Left cardiac atrium (tissue), 4 donors: ENCODE data around the gene CEACAM21. TPM values are rescaled to one million over a fixed set of nuclear protein-coding genes. Genes with fewer than 3 reads are reported as not detected.
"Not testable (repeated sequence)": the region's sequence is repeated elsewhere in the genome, so short reads cannot be mapped to it uniquely, and the experiment has no call there.

Experiments
- ATAC-seq, 2 donors: fragments of 200-7000 bp; cut with Tn5 transposase; one replicate each; pipeline ENCODE4 v1.9.1; 2020; ENCODE audit warnings: mild to moderate bottlenecking in 2 of 2, moderate library complexity in 2 of 2
- DNase-seq: peaks from one replicate; pipeline ENCODE4 v3.0.0-alpha.2; 2020
- intact Hi-C, 2 donors: fragments of 100-400 bp; cut with DNase I; formaldehyde crosslinking; loops; one replicate each; pipeline versions ENCODE4 v1.14.1 to v1.15.1; 2022 to 2023
- total RNA-seq, 2 donors: library from RNA; stranded (reverse); fragmentation: NEBNext Ultra II Directional; extraction: Animal tissue kit (Norgen Biotek cat#: 25700); gene quantifications; one replicate each; pipeline ENCODE4 v1.2.1, GENCODE V29; 2021
- donor health status: DM: no; HTN: yes; CAD: no.
- donor health status: DM: no; HTN: yes; CAD: no; lungs with severe emphysema.
- donor health status: DM: yes; HTN: yes; CAD: no.
- donor health status: Dilated cardiomyopathy.

Gene CEACAM21
- total RNA-seq, 2 donors from 2014 or later, result 0.89 to 1.2 TPM

DNA sequence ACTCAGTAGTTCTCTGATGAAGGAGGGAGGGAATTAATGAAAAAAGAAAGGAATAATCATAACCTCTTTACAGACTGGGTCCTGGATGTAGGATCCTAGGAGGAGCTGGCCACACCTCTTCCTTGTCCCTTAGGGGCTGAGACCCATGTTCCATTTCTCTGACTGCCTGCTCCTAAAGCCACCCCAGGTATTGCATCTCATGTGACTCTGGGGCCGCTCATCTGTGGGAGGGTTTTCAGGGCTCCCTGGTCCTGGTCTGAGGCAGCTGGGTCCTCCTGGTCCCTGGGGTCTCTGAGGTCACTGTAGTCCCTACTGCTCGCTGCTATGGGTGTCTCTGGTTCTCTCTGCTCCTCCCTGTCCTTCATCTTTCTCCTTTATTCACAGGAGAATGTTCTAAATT is 2.9 kb downstream of the CEACAM21 start:
- DNase-seq (no peak), ATAC-seq (no peak)
- intact Hi-C loops, result no loop called here

DNA sequence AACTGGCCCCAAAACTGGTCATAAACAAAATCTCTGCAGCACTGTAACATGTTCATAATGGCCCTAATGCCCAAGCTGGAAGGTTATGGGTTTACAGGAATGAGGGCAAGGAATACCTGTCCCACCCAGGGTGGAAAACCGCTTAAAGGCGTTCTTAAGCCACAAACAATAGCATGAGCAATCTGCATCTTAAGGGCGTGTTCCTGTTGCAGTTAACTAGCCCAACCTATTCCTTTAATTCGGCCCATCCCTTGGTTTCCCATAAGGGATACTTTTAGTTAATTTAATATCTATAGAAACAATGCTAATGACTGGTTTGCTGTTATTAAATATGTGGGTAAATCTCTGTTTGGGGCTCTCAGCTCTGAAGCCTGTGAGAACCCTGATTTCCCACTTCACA is 5.1 kb downstream of the CEACAM21 start:
- intact Hi-C loops, ATAC-seq, DNase-seq: not testable (repeated sequence)

DNA sequence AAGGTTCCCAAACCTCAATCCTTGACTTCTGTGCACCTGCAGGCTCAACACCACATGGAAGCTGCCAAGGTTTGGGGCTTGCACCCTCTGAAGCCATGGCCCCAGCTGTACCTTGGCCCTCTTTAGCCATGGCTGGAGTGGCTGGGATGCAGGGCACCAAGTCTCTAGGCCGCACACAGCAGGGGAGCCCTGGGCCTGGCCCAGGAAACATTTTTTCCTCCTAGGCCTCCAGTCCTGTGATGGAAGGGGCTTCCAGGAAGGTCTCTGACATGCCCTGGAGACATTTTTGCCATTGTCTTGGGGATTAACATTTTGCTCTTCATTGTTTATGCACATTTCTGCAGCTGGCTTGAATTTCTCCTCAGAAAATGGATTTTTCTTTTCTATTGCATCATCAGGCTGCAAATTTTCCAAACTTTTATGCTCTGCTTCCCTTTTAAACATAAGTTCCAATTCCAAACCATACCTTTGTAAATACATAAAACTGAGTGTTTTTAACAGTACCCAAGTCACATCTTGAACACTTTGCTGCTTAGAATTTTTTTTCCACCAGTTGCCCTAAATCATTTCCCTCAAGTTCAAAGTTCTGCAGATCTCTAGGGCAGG is 6.7 kb downstream of the CEACAM21 start:
- ATAC-seq, DNase-seq, intact Hi-C loops: not testable (repeated sequence)

DNA sequence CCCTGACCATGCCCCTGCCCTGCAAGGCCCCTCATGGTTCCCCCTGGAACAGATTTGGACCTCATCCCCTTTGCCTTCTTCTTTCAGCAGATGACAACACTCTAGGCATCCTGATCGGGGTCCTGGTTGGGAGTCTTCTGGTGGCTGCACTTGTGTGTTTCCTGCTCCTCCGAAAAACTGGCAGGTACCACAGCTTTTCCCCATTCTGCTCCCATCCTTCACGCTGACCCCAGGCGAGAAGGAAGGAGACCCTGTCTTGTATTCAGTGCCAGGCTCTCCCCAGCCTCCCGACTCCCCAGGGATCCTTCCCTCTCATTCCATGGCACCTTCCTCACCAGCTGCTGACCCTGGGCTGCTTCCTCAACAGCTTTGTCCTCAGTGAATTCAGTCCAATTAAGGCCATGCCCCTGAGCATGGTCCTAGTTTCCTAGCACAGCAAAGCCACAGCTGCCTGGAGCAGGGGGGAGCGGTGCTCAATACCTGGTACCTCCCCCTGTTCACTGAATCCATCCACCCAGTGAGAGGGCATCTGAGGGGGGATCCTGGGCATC is 8.4 kb downstream of the CEACAM21 start:
- intact Hi-C loops, result no loop called here
- DNase-seq (no peak), ATAC-seq (no peak)

DNA sequence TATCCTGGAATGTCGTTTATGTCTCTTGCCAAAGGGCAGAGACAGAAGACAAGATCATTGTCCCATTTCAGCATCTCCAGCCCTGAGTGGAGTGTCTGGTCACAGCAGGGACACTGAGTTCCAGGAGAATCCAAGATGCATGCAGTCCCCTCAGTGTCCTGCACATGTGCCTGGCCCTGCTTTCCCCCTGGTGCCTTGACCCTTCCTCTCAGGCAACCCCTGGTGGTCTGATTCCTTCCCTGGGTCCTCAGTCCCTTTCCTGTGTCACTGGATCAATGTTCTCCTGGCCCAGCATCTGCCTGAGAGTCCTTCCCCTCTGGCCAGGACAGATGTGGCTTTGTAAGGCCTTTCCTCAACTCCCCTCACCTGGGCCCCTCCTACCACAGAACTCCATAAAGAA is 9.0 kb downstream of the CEACAM21 start:
- DNase-seq (no peak), ATAC-seq (no peak)
- intact Hi-C loops, result no loop called here

DNA sequence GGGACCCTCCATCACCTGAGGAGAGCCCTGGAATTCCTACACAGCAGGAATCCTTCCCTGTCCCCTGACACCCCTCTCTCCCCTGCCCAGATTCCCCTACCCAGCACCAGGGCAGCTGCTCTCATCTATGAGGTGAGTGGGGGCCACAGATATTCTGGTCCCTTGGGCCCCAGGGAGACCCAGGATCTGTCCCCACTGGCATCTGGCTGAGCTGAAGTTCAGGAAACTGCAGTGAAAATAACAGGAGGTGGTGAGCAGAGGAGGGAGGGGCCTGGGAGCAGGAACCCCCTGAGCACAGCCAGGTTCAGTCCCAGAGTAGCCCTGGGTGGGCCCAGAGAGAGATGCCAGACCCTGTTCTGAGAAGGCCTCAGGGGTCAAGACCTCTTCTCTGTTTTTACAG is 10.1 kb downstream of the CEACAM21 start:
- DNase-seq, result no peak
- no peak for ATAC-seq
- intact Hi-C loops, result no loop called here

DNA sequence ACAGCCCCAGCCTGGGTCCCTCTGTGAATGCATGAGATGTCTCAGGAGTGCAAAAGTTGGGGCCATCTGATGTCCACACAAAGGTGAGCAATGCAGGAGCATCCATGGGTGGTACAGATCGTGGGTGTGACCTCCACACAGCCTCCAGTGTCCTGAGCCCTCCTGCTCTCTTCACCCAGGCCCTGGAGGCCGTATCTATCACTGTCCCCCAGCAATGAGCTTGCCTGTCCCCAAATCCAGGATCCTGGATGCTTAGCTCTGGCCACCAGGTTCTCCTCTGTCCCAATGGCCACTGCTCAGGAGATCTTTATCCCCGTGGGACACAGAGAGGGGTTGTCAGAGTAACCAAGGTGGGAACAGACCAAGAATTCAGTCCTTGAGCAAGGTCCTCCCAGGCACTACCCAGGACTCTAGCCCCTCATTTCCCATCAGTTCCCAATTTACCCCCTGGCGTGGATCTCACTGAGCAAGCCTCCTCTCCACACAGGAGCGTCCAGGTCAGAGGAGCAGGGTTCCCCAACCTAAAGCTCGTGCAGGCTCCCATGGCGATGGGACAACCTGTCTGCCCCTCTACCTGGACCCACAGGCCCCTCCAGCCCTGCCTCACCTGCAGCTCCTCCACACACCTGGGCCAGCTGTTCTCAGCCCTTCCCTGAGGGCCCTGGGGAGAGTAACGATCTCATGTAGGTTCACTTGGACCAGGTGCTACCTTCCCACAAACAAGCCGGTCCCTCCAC is 11.3 kb downstream of the CEACAM21 start:
- ATAC-seq (no peak), DNase-seq (no peak)
- intact Hi-C loops, result no loop called here

DNA sequence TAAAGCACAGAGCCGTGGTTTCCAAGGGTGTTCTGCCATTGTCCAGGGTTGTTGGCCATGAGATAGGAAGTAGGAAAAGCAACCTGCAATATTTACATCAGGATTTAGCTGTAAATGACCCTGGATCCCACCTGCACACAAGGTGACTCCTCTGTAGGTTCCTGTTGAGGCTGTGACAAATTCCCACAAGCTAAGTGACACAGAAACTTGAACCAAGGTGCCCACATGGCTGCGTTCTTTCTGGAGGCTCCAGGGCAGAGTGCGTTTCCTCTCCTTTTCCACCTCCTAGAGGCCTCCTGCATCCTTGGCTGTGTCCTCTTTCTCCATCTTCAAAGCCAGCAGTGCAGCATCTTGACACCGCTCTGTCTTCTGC is 11.9 kb downstream of the CEACAM21 start:
- ATAC-seq (no peak), DNase-seq (no peak)
- intact Hi-C loops, result no loop called here

DNA sequence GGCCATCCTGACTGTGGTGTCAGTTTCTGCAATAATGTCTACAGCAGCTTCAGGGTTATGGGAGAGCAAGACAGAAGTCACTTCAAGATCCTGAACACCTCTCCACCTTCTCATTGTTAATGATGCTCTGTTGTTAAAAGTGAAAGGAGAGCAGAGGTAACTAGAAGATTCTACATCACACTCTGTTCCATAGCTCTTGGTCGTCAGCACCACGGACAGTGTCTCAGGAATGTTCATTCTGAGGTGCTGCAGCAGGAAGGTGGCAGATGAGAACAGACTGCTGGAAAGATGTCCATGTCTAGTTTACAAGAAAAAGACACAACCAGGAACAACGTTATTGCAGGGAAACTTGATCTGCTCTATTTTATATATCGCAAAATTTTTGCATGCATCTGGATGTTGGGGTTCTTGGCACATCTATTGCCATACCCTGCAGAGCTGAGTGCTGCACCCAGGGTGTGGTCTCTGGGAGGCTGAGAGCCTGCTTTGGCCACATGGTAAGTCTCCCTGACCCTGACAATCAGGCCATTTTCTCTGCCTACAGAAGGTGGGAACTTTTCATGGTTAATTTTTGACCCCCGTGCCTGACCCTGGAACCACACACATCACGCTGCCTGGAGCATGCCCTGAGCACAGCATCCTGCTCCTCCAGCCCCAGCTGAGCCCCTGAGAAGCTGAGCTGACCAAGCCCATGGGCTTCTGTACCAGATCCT is 12.7 kb downstream of the CEACAM21 start:
- ATAC-seq (peak; percentile 29 to 50), DNase-seq (no peak)
- intact Hi-C loops, result no loop called here

DNA sequence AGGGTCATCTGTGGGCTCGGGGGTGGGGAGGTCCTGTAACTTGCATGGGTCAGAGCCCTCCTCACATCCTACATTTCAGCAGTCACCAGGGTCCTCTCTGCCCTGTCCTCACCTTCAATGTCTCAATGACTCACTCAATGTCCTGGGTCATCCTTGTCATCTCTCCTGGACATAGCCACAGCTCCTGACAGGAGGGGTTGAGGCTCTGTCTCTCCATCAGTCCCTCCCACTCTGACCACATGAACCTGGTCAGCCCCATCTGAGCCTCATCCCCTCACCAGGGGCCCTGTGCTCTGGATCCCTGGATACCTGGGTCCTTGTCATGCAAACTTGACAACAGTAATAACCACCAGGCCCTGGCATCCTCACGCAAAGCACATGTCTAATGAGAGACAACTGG is 13.4 kb downstream of the CEACAM21 start:
- DNase-seq, result no peak

DNA sequence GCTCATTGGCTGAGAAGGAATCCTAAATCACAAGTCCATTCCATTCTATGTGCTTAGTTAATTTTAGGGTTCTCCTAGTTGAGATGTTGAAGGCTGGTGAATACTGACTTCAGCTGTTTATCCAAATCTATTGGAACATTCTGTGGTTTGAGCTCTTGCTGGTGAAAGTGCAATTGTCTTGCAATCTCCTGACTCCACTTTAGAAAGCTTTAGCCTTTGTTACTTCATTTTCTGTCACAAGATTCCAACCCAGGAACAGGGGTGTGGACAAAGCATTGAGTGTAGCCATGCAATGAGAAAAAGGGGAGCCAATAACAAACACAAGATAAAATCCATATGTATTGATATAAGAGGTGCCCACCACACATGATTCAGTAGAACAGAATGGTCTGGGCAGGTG is 15.0 kb downstream of the CEACAM21 start:
- intact Hi-C loops, result no loop called here
- no peak for DNase-seq
- no peak for ATAC-seq

More for the DNA sequence above, 13.4 kb downstream of the CEACAM21 start:
- no peak for ATAC-seq
- intact Hi-C loops, result no loop called here

DNA sequence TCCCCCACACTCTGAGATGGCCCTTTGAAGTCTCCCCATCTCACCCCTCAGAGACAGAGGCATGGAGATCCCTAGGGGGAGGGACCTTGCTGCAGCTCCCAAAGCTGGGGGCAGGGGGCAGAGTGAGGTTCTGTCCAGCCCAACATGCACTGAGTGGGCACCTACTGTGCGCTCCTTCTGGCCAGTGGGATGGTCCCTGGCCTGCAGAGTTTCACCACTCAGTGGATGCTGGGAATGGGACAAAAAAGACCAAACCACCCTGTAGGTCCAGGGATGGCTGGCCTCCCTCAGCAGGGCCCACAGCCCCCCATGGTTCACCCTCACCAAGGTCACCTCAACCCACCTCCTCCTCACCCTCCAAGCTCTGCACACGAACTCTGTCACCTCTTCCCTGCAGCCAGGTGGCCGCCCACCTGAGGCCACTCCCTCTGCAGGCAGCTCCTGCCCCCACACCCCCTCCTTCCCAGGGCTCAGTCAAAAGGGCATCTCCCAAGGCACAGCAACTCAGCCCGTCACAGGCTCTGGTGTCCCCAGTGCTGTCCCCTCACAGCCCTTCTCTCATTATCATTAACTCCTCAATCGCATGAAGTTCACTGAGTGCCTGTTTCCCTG is 16.1 kb downstream of the CEACAM21 start:
- ATAC-seq, result no peak
- intact Hi-C loops, result no loop called here
- no peak for DNase-seq

DNA sequence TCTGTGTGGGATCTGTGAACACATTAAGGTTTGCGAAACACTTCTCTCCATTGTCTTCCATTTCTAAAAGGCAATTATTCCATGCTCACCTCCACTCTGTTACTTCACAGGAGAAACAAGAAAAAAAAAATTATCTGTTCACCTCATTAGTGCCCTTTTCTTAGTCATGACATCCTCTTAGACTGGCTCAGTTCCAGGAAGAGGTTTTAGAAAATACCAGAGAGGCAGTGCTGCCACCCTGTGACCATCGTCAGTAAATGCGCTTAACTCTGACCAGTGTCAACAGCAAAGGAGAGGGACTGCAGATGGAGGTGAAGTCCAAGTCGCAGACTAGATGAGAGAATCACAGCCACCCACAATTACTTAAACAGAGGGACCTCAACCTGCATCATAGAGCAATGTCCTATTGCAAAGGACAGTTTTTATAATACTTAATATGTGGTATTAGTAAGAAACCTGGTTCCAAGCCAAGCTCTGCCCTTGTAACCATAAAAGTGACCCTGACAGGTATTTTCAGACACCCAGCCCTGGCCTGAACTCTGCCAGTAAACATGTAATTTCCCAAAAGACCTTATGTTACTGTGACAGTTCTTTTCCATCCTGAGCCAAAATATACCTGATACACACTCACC is 19.4 kb downstream of the CEACAM21 start:
- ATAC-seq (peak; percentile 57 to 63), DNase-seq (peak; percentile 53)
- intact Hi-C loops, result no loop called here

DNA sequence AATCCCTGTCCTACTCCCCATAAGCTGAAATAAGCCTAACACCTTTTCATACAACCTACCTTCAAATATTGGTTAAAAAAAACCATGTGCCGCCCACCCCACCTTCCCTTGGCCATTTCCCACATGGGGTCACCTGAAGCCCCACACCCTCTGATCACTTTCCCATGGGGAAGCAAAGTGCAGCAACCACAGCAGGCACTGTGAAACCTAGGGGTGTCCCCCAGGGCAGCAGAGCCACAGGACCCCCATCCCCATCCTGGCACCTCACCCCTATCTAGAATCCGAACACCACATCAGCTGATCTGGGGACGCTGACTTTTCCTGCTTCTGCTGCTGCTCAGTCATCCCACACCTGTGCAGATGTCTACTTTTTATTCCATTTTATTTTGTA is 19.9 kb downstream of the CEACAM21 start:
- intact Hi-C loops, result no loop called here
- ATAC-seq (no peak), DNase-seq (no peak)

DNA sequence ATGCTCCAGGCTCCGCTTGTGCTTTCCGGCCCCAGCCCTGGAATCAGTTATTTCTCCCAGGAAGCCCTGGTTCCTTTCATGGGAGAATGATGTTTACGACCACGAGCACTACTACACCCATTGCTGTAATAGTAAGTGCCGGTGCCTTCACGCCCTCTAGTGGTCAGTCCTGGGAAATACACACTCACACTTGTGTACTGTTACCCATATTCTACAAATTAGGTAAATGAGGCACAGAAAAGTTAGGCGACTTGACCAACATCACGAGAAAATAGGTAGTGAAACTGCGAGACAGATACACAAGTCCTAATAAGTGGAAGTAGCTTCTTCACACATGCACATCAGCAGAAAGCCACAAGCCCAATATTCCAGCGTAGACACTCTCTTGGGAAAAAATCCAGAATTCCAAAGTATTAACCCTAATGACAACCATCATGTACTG is 21.7 kb downstream of the CEACAM21 start:
- peak in 1 of 2 donors; percentile 79 for ATAC-seq
- intact Hi-C loops, result no loop called here
- peak; percentile 51 for DNase-seq

DNA sequence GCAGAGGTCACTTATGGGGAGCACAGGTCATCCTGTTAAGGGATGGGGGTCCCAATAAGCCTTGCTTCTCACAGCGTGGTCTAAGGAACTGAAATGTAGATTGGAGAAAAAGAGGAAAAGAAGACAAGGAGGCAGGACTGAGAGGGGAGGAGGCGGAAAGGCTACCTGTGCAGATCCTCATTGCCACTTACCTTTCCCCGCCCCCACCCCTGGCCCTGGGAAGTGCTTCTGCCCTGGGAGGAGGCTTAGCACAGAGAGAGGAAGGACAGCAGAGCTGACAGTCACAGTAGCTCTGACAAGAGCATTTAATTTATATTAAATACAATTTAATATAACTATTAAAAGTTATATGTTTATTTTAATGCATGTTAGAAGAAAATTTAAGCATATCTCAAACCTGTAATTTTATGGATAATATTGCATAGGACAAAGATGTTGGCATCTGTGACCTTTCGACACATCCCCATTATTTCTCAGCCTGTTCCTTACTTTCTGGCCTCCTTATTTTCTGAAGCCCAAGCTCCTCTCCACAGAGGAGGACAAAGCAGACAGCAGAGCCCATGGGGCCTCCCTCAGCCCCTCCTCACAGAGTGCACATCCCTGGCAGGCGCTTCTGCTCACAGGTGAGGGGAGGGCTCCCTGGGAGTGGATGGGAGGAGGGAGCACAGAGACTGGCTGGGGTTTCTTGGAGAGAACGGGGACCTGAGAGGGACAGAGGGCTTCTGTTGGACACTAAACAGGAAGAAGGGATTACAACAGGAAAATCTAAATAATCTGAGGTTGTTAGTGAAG is 23.4 kb downstream of the CEACAM21 start:
- ATAC-seq (no peak), DNase-seq (no peak)
- intact Hi-C loops, result no loop called here

DNA sequence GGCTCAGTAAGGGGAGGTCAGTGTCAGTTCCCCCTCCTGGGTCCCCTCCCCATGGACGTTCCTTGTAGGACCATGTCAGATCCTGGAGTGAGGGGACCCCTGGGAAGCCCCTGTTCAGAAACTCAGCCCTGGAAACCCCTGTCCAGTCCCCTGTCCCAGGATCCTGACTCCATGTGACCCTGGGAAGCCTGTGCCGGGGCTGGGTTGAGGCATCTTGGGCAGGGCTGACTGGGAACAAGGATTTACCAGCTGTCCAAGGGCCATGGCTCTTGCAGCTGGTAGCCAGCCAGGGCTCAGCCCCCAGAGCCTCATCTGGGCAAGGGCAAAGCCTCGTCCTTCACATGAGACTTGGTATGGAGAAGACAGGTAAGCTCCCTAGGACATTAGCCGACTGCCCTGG is 25.8 kb downstream of the CEACAM21 start:
- DNase-seq (no peak), ATAC-seq (no peak)
- intact Hi-C loops, result no loop called here

DNA sequence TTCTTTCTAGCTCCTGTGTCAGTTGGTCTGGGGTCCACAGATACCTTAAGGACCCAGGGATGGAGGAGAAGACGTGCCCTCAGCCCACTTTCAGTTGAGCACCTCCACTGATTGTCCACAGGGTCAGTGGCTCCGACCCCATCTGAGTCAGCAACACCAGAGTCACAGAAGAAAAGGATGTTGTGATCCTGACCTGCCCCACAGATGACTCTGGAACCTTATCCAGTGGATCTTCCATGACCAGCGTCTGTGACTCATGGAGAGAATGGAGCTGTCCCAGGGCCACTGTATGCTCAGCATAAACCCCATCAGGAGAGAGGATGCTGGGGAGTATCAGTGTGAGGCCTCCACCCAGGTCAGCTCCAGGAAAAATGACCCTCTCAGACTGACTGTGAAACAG is 28.9 kb downstream of the CEACAM21 start:
- no peak for DNase-seq
- intact Hi-C loops, result no loop called here
- ATAC-seq, result no peak
